Pancreas (tissue), 10 donors: ENCODE measurements around the gene PAK6. TPM values are rescaled to one million over a fixed set of nuclear protein-coding genes. Genes with fewer than 3 reads are reported as not detected.

Experiments used
- ATAC-seq, 4 donors: fragments of 200-7000 bp; cut with Tn5 transposase; one replicate each; pipeline versions ENCODE4 v1.8.0 to v1.9.1; 2020; ENCODE audit warnings: mild to moderate bottlenecking in 4 of 4, moderate library complexity in 4 of 4
- DNase-seq, 6 donors: peaks; one replicate each; pipeline ENCODE4 v3.0.0-alpha.2; 2020
- FAIRE-seq: peaks from 2 replicates; lab custom pipeline; 2012; peaks lifted over from hg19 to GRCh38; lab: Jason Lieb, UNC
- H3K27ac ChIP-seq, 4 donors: fragments of 200-600 bp; sonication (generic); 1 replicate in 3 of 4; 2 replicates in 1 of 4; pipeline versions ENCODE4 v1.5.0 to v1.8.0; 2020
- H3K27me3 ChIP-seq, 4 donors: fragments of 200-600 bp; one replicate each; pipeline ENCODE4 v1.8.0; 2021
- H3K36me3 ChIP-seq, 3 donors: fragments of 200-600 bp; sonication (generic) in 1 of 3; one replicate each; pipeline versions ENCODE4 v1.5.0 to v1.8.0; 2020 to 2021
- H3K4me1 ChIP-seq, 3 donors: fragments of 200-600 bp; one replicate each; pipeline ENCODE4 v1.8.0; 2021
- H3K4me3 ChIP-seq, 4 donors: fragments of 200-600 bp; sonication (generic) in 2 of 4; one replicate each; pipeline versions ENCODE4 v1.5.0 to v1.8.0; 2020 to 2021
- H3K9me3 ChIP-seq, 4 donors: fragments of 200-600 bp; one replicate each; pipeline ENCODE4 v1.8.0; 2021
- CTCF ChIP-seq, 4 donors: fragments of 200-600 bp; sonication (generic) in 3 of 4; IDR thresholded peaks; one replicate each; pipeline versions ENCODE4 v1.5.0 to v1.8.0; 2021; ENCODE audit warnings: antibody characterized with exemption in 4 of 4
- WGBS, 2 donors: extraction: QIAGEN DNeasy Blood & Tissue Kit; methylation state at CpG; one replicate each; pipeline ENCODE4 v1.1.7; 2013; 5-methylcytosine and 5-hydroxymethylcytosine counted together
- intact Hi-C, 3 donors: fragments of 100-400 bp; cut with DNase I; formaldehyde crosslinking; loops; one replicate each; pipeline versions ENCODE4 v1.11.1 to v1.14.2; 2022
- polyA plus RNA-seq, 2 donors: library from polyadenylated mRNA; stranded (reverse); fragments of 200-250 nt; gene quantifications; one replicate each; pipeline ENCODE4 v1.2.3, GENCODE V29; 2013
- total RNA-seq, 6 donors: library from RNA; stranded (reverse); fragmentation: NEBNext Ultra II Directional in 4 of 6; extraction: Animal tissue kit (Norgen Biotek cat#: 25700) in 4 of 6; gene quantifications; one replicate each; pipeline versions ENCODE4 v1.2.1 to v1.2.4, GENCODE V29; 2021 to 2023
- donor health status: healthy with polysubstance abuse.
- donor health status: DM: no; HTN: no; CAD: no; lungs with moderate emphysema.
- donor health status: DM: no; HTN: no; CAD: no.
- donor health status: control.
- donor health status: control.
- donor health status: Bipolar disorder and iron deficiency.
- donor health status: DM: yes; HTN: yes; CAD: no.
- donor health status: DM: no; HTN: no; CAD: no.
- donor health status: DM: no; HTN: no; CAD: no.
- donor health status: DM: yes; HTN: yes; CAD: no.

PAK6 gene
- total and polyA plus RNA-seq, 8 donors = 3.2 to 6.4 (median 4.6) TPM

- FAIRE-seq = no peak
- Histone ChIP-seq H3K36me3 (peaks cover 0 to 16% (median 0%) of the 10 kb centered on the region in 3 donors), H3K9me3 (no peaks in the 10 kb centered on the region), H3K4me3 (no peak overlapping the region), H3K27me3 (no peaks in the 10 kb centered on the region), H3K4me1 (no peaks in the 10 kb centered on the region), H3K27ac (no peak overlapping the region)
- intact Hi-C loops = loop anchor here in 1 of 3 donors (5.0 kb wide), 1 partner anchor 35 kb away; no protein-coding TSS in a partner anchor
- no peak for TF ChIP-seq CTCF (IDR thresholded peaks at IDR 0.05)
- ATAC-seq = peak in 3 of 4 donors; percentile 36 to 79 (median 70)
- 79 to 84% methylated on average over 7 of the region's 7 CpGs for WGBS, 2 donors
- DNase-seq = no peak
These were observed 28.0 kb downstream of the PAK6 start for GRCh38 chr15:40266828-40267304.

- Histone ChIP-seq H3K4me3 (no peak overlapping the region), H3K36me3 (peaks cover 0 to 16% (median 0%) of the 10 kb centered on the region in 3 donors), H3K4me1 (no peaks in the 10 kb centered on the region), H3K27me3 (no peaks in the 10 kb centered on the region), H3K27ac (no peak overlapping the region), H3K9me3 (no peaks in the 10 kb centered on the region)
- 92 to 97% methylated on average over 4 of the region's 4 CpGs for WGBS, 2 donors
- DNase-seq (no peak), ATAC-seq (no peak), FAIRE-seq (no peak)
- TF ChIP-seq CTCF (IDR thresholded peaks at IDR 0.05) = no peak
- intact Hi-C loops = loop anchor here in 1 of 3 donors (5.0 kb wide), 1 partner anchor 35 kb away; no protein-coding TSS in a partner anchor
These were observed 28.8 kb downstream of the PAK6 start for GRCh38 chr15:40267670-40268069.

DNA sequence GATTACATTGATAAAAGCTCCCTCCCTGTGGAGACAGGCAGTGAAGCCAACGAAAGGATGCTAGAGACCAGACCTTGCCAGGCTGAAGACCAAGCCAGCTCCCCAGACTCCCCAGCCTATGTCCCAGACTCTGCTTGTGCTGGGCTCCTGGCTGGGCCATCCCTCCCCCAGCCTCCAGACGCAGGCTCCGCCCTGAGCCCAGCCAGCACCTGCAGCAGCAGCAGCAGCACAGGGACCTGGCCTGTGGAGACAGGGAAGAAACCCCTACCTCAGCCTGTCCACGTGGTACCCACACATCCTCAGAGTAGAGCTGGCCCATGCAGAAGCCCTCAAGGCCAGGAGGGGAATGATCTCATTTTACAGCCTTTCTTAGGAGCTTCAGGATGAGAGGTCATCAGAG is 30.7 kb downstream of the PAK6 start:
- no peak for TF ChIP-seq CTCF (IDR thresholded peaks at IDR 0.05)
- intact Hi-C loops = loop anchor here (5.0 kb wide), 3 partner anchors 37 to 222 kb away; no protein-coding TSS in a partner anchor
- 78 to 92% methylated on average over 4 of the region's 4 CpGs for WGBS, 2 donors

GRCh38 chr15:40270246-40270995 is 31.6 kb downstream of the PAK6 start:
- no peaks in the 10 kb centered on the region for H3K27me3 ChIP-seq
- no peak for TF ChIP-seq CTCF (IDR thresholded peaks at IDR 0.05)

More for the DNA sequence above, 30.7 kb downstream of the PAK6 start:
- peaks cover 0 to 16% (median 0%) of the 10 kb centered on the region in 3 donors for H3K36me3 ChIP-seq
- no peak for ATAC-seq
- no peak for FAIRE-seq
- no peaks in the 10 kb centered on the region for H3K4me1 ChIP-seq
- H3K27me3 ChIP-seq = no peaks in the 10 kb centered on the region
- DNase-seq = no peak
- no peak overlapping the region for H3K4me3 ChIP-seq
- no peaks in the 10 kb centered on the region for H3K9me3 ChIP-seq
- H3K27ac ChIP-seq = no peak overlapping the region

More at GRCh38 chr15:40270246-40270995, 31.6 kb downstream of the PAK6 start:
- DNase-seq = no peak
- intact Hi-C loops = loop anchor here in 2 of 3 donors (5.0 kb wide), 2 partner anchors 48 to 223 kb away; no protein-coding TSS in a partner anchor
- H3K27ac ChIP-seq = no peak overlapping the region
- H3K36me3 ChIP-seq = peaks cover 0 to 12% (median 0%) of the 10 kb centered on the region in 3 donors
- H3K4me1 ChIP-seq = no peaks in the 10 kb centered on the region
- no peak overlapping the region for H3K4me3 ChIP-seq
- ATAC-seq = no peak
- no peaks in the 10 kb centered on the region for H3K9me3 ChIP-seq
- WGBS, 2 donors = 81 to 86% methylated on average over 11 of the region's 11 CpGs
- no peak for FAIRE-seq
